ENCODE data around the gene PDGFD.

- TF ChIP-seq CTCF (IDR thresholded peaks at IDR 0.05; ENCODE audit: borderline replicate concordance, extremely low read depth, low read length, poor library complexity, severe bottlenecking) (no peak), EZH2 (IDR thresholded peaks at IDR 0.05; ENCODE audit: borderline replicate concordance, low read depth, low read length, severe bottlenecking) (no peak)
Observed at GRCh38 chr11:104129145-104129544, 34.8 kb downstream of the PDGFD start.
